Measurements from ENCODE around the gene STK17B. TPM values are rescaled to one million over a fixed set of nuclear protein-coding genes. Genes with fewer than 3 reads are reported as not detected.

STK17B gene
- total and polyA plus RNA-seq, 2 of the 13 experiments (the other 11 are each of a cell fraction or from before 2014, with no cell fraction given) = 1.6 to 4.5 TPM

DNA sequence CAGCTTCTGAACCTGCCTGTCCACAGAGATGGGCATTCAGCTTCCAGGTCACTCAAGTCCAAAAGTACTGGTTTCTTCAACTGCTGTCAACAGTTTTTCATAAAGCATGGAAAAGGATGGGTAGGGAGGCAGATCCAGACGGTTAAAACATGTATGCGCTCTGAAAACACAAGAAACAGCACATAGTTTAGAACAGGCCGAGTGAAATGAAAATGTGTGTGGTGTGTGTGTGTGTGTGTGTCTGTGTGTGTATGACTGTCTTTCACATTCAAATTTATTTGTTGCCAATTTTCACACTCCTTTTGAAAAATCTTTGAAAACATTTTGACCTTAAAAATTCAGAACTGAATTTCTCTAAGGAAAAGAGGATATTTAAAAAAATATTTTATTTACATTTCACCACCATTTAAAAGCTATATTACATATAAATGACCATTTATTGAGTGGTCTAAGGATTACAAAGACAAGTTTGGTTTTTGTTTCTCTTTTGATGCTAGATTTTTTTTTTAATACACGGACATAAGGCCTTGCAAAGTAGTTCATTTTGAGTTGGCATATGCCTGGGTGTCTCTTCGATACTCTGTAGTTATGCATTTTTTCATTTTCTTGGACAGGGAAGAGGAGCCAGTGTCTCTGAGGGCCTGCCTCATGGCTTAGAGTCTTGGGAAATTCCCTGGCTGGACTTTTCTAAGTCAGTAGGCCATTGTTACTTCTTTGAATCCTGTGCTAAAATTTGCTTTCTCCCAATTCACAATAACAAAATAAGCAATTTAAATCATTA lies 30.0 kb upstream of the STK17B start:
- BruUV-seq (replicated peaks) = no TSS peak
- H3K9me3 ChIP-seq (ENCODE audit: low read length) = no peaks in the 10 kb centered on the region
- whole genome bisulfite sequencing (ENCODE audit: low lambda C conversion rate) = 40% methylated on average over 5 of the region's 5 CpGs
- H3K36me3 ChIP-seq (replicated peaks in 1 of 2; ENCODE audit: control insufficient read depth in 1 of 2, insufficient read depth in 2 of 2, low read length in 2 of 2) = no peaks in the 10 kb centered on the region
- no peak for DNase-seq (ENCODE audit: low spot score)
- no peak for ATAC-seq
- no peaks in the 10 kb centered on the region for H3K4me1 ChIP-seq (ENCODE audit: insufficient read depth, low read length)
- no peak overlapping the region for H3K4me2 ChIP-seq (ENCODE audit: low read depth, low read length)
- H3K27ac ChIP-seq (ENCODE audit: extremely low read length, insufficient read depth, low read length) = no peak overlapping the region
- H4K20me1 ChIP-seq (ENCODE audit: insufficient read depth, low read length) = no peaks in the 10 kb centered on the region
- no peak overlapping the region for H2AFZ ChIP-seq (ENCODE audit: low read length)
- ChIA-PET CTCF (ENCODE audit: low intra/inter-chr PET ratio, low total read pairs) (no interaction called here), POLR2A (no interaction called here)
- no peaks in the 10 kb centered on the region for H3K79me2 ChIP-seq (ENCODE audit: insufficient read depth, low read length)
- TF ChIP-seq ZSCAN9 (CRISPR knock-in tag; IDR thresholded peaks at IDR 0.05; ENCODE audit: borderline replicate concordance) (no peak), NFE2 (CRISPR knock-in tag; IDR thresholded peaks at IDR 0.05) (no peak), POLR2AphosphoS2 (IDR thresholded peaks at IDR 0.05; ENCODE audit: low read depth, low read length) (no peak), TCF7 (IDR thresholded peaks at IDR 0.05; ENCODE audit: low read depth) (no peak), ONECUT2 (CRISPR knock-in tag; IDR thresholded peaks at IDR 0.05) (no peak), ZNF597 (CRISPR knock-in tag; IDR thresholded peaks at IDR 0.05) (no peak), MLLT10 (CRISPR knock-in tag; IDR thresholded peaks at IDR 0.05) (no peak), GTF2F1 (IDR thresholded peaks at IDR 0.05; ENCODE audit: low read length) (no peak), ZNF414 (CRISPR knock-in tag; IDR thresholded peaks at IDR 0.05) (no peak)
- H3K4me3 ChIP-seq (replicated peaks in 1 of 3; ENCODE audit: insufficient read depth in 1 of 3, low read depth in 2 of 3, low read length in 3 of 3) = no peak overlapping the region
- intact Hi-C loops (cut with micrococcal nuclease; ENCODE audit: unreplicated experiment) (no loop called here), in situ Hi-C loops (cut with HindIII; ENCODE audit: extremely low pct_ligation_motif_present, low pct_unique_long_range_greater_than_20kb) (no loop called here)
- no peak for FAIRE-seq
- H3K27me3 ChIP-seq (ENCODE audit: control insufficient read depth in 1 of 2, insufficient read depth in 2 of 2, low read length in 2 of 2) = no peaks in the 10 kb centered on the region
- no peak overlapping the region for H3K9ac ChIP-seq (ENCODE audit: insufficient read depth, low read depth, low read length)

Data from HepG2 (cell line).